Measurements from ENCODE around the gene TMPRSS11D.

- peak in 2 of 3 experiments; percentile 13 to 25; a peak in 1 of 6 replicates for TF ChIP-seq CTCF (IDR thresholded peaks at IDR 0.05 in 2 of 3, conservative IDR thresholded peaks at IDR 0.05 in 1 of 3; ENCODE audit: borderline replicate concordance in 1 of 3, insufficient read depth in 1 of 3, low read depth in 2 of 3, low read length in 2 of 3)
- TF ChIP-seq ZNF274 (IDR thresholded peaks at IDR 0.05; ENCODE audit: low read depth, low read length): no peak
- no peak for TF ChIP-seq EZH2 (IDR thresholded peaks at IDR 0.05)
- TF ChIP-seq ELF1 (IDR thresholded peaks at IDR 0.05; ENCODE audit: borderline replicate concordance, low read depth): no peak
- no peak for TF ChIP-seq POLR2AphosphoS5 (IDR thresholded peaks at IDR 0.05; ENCODE audit: low read depth, low read length)
- no peak for TF ChIP-seq YY1 (IDR thresholded peaks at IDR 0.05; ENCODE audit: extremely low read depth, insufficient replicate concordance, low read depth, low read length)
- no peak for TF ChIP-seq POLR2A (IDR thresholded peaks at IDR 0.05; ENCODE audit: borderline replicate concordance, extremely low read depth, insufficient read depth, insufficient read length)
- TF ChIP-seq MAX (IDR thresholded peaks at IDR 0.05): no peak
- TF ChIP-seq RAD21 (IDR thresholded peaks at IDR 0.05; ENCODE audit: low read depth): peak; percentile 30; the same call in 1 of the 2 replicates
- no peak for TF ChIP-seq ZFX (IDR thresholded peaks at IDR 0.05)
- no peak for TF ChIP-seq EZH2phosphoT487 (IDR thresholded peaks at IDR 0.05; ENCODE audit: borderline replicate concordance)
Measured at GRCh38 chr4:67892905-67893304, 9.1 kb upstream of the TMPRSS11D start.
